ENCODE results near the gene CDK11B. TPM values are rescaled to one million over a fixed set of nuclear protein-coding genes. Genes with fewer than 3 reads are reported as not detected.
"Not testable (repeated sequence)": the region's sequence is repeated elsewhere in the genome, so short reads cannot be mapped to it uniquely, and the experiment has no call there.

The CDK11B gene
- total RNA-seq, 1 experiment from 2014 or later, result 38.6 TPM

GRCh38 chr1:1664941-1665814, 6.4 kb upstream of the CDK11B start:
- POLR2A ChIA-PET (ENCODE audit: unreplicated experiment), result no interaction called here
- no peaks in the 10 kb centered on the region for H3K27me3 ChIP-seq (ENCODE audit: low read length)
- no peaks in the 10 kb centered on the region for H4K20me1 ChIP-seq (ENCODE audit: low read length)
- ATAC-seq (no peak), DNase-seq (no peak)
- H3K27ac ChIP-seq (ENCODE audit: low read length), result no peak overlapping the region
- H3K4me1 ChIP-seq (ENCODE audit: insufficient read depth, low read length), result no peaks in the 10 kb centered on the region
- H3K4me2 ChIP-seq (ENCODE audit: low read length), result no peak overlapping the region
- intact Hi-C loops (cut with micrococcal nuclease), result no loop called here
- H3K79me2 ChIP-seq (ENCODE audit: low read length), result no peaks in the 10 kb centered on the region
- no peak for TF ChIP-seq EZH2phosphoT487 (IDR thresholded peaks at IDR 0.05; ENCODE audit: borderline replicate concordance, low read length)
- no peaks in the 10 kb centered on the region for H3K9me2 ChIP-seq (replicated peaks; ENCODE audit: low read length)
- no peak overlapping the region for H3K9ac ChIP-seq (ENCODE audit: low read length)
- BruUV-seq (replicated peaks), result no TSS peak
- CTCF ChIA-PET, result interaction anchor here (0.6 kb wide), 1 partner anchor 871 kb away, joined by 3 read pairs; no protein-coding TSS in a partner anchor
- peaks cover 17% of the 10 kb centered on the region for H3K36me3 ChIP-seq (ENCODE audit: low read depth, low read length)
- peaks cover 3% of the 10 kb centered on the region for H3F3A ChIP-seq (ENCODE audit: low read length, unreplicated experiment)
- no peaks in the 10 kb centered on the region for H3K9me3 ChIP-seq (ENCODE audit: low read length)
- H2AFZ ChIP-seq (ENCODE audit: low read length), result no peak overlapping the region
- no peak overlapping the region for H3K4me3 ChIP-seq (ENCODE audit: low read length)

- BruUV-seq (replicated peaks), result TSS peak; percentile 9
- H3K36me3 ChIP-seq (ENCODE audit: low read depth, low read length), result peaks cover 17% of the 10 kb centered on the region
- H3K79me2 ChIP-seq (ENCODE audit: low read length); DNase-seq; H3K27ac ChIP-seq (ENCODE audit: low read length); H3K4me1 ChIP-seq (ENCODE audit: insufficient read depth, low read length); H3K27me3 ChIP-seq (ENCODE audit: low read length); intact Hi-C loops (cut with micrococcal nuclease); H3K9me2 ChIP-seq (replicated peaks; ENCODE audit: low read length); H3K9me3 ChIP-seq (ENCODE audit: low read length); H3K9ac ChIP-seq (ENCODE audit: low read length); H2AFZ ChIP-seq (ENCODE audit: low read length); CTCF ChIA-PET; ATAC-seq; H4K20me1 ChIP-seq (ENCODE audit: low read length); H3K4me2 ChIP-seq (ENCODE audit: low read length); POLR2A ChIA-PET (ENCODE audit: unreplicated experiment); H3F3A ChIP-seq (ENCODE audit: low read length, unreplicated experiment); H3K4me3 ChIP-seq (ENCODE audit: low read length): not testable (repeated sequence)
Observed at GRCh38 chr1:1664318-1664717, 5.5 kb upstream of the CDK11B start.

GRCh38 chr1:1662830-1663560, 4.2 kb upstream of the CDK11B start:
- H3K9ac ChIP-seq (ENCODE audit: low read length); H3K27me3 ChIP-seq (ENCODE audit: low read length); H3K27ac ChIP-seq (ENCODE audit: low read length); H3K9me2 ChIP-seq (replicated peaks; ENCODE audit: low read length); H3F3A ChIP-seq (ENCODE audit: low read length, unreplicated experiment); H3K4me3 ChIP-seq (ENCODE audit: low read length); POLR2A ChIA-PET (ENCODE audit: unreplicated experiment); H3K4me1 ChIP-seq (ENCODE audit: insufficient read depth, low read length); H3K79me2 ChIP-seq (ENCODE audit: low read length); ATAC-seq; intact Hi-C loops (cut with micrococcal nuclease); H3K9me3 ChIP-seq (ENCODE audit: low read length); BruUV-seq (replicated peaks); CTCF ChIA-PET; H3K4me2 ChIP-seq (ENCODE audit: low read length); H4K20me1 ChIP-seq (ENCODE audit: low read length); H2AFZ ChIP-seq (ENCODE audit: low read length): not testable (repeated sequence)
- peaks cover 15% of the 10 kb centered on the region for H3K36me3 ChIP-seq (ENCODE audit: low read depth, low read length)
- DNase-seq, result peak; percentile 20

GRCh38 chr1:1662392-1662791, 3.6 kb upstream of the CDK11B start:
- H3K9me2 ChIP-seq (replicated peaks; ENCODE audit: low read length); H3K9ac ChIP-seq (ENCODE audit: low read length); H3K4me3 ChIP-seq (ENCODE audit: low read length); H4K20me1 ChIP-seq (ENCODE audit: low read length); H3K27me3 ChIP-seq (ENCODE audit: low read length); BruUV-seq (replicated peaks); ATAC-seq; H3K9me3 ChIP-seq (ENCODE audit: low read length); H2AFZ ChIP-seq (ENCODE audit: low read length); POLR2A ChIA-PET (ENCODE audit: unreplicated experiment); H3K27ac ChIP-seq (ENCODE audit: low read length); intact Hi-C loops (cut with micrococcal nuclease); H3K4me2 ChIP-seq (ENCODE audit: low read length); H3F3A ChIP-seq (ENCODE audit: low read length, unreplicated experiment); H3K79me2 ChIP-seq (ENCODE audit: low read length); H3K4me1 ChIP-seq (ENCODE audit: insufficient read depth, low read length); DNase-seq; CTCF ChIA-PET: not testable (repeated sequence)
- peaks cover 15% of the 10 kb centered on the region for H3K36me3 ChIP-seq (ENCODE audit: low read depth, low read length)

- H3K79me2 ChIP-seq (ENCODE audit: low read length); ATAC-seq; H3K9me3 ChIP-seq (ENCODE audit: low read length); POLR2A ChIA-PET (ENCODE audit: unreplicated experiment); intact Hi-C loops (cut with micrococcal nuclease); H2AFZ ChIP-seq (ENCODE audit: low read length); H3F3A ChIP-seq (ENCODE audit: low read length, unreplicated experiment); CTCF ChIA-PET; H3K9me2 ChIP-seq (replicated peaks; ENCODE audit: low read length); DNase-seq; H3K4me3 ChIP-seq (ENCODE audit: low read length); H3K4me1 ChIP-seq (ENCODE audit: insufficient read depth, low read length); H3K4me2 ChIP-seq (ENCODE audit: low read length); H3K9ac ChIP-seq (ENCODE audit: low read length); H3K27me3 ChIP-seq (ENCODE audit: low read length); H4K20me1 ChIP-seq (ENCODE audit: low read length); BruUV-seq (replicated peaks); H3K27ac ChIP-seq (ENCODE audit: low read length): not testable (repeated sequence)
- peaks cover 51% of the 10 kb centered on the region for H3K36me3 ChIP-seq (ENCODE audit: low read depth, low read length)
Observed at GRCh38 chr1:1648265-1648664, 10.5 kb downstream of the CDK11B start.

- H2AFZ ChIP-seq (ENCODE audit: low read length); H4K20me1 ChIP-seq (ENCODE audit: low read length); H3K9me3 ChIP-seq (ENCODE audit: low read length); H3F3A ChIP-seq (ENCODE audit: low read length, unreplicated experiment); DNase-seq; POLR2A ChIA-PET (ENCODE audit: unreplicated experiment); H3K9ac ChIP-seq (ENCODE audit: low read length); H3K79me2 ChIP-seq (ENCODE audit: low read length); H3K4me2 ChIP-seq (ENCODE audit: low read length); CTCF ChIA-PET; intact Hi-C loops (cut with micrococcal nuclease); BruUV-seq (replicated peaks); H3K27ac ChIP-seq (ENCODE audit: low read length); ATAC-seq; H3K9me2 ChIP-seq (replicated peaks; ENCODE audit: low read length); H3K4me1 ChIP-seq (ENCODE audit: insufficient read depth, low read length); H3K4me3 ChIP-seq (ENCODE audit: low read length); H3K27me3 ChIP-seq (ENCODE audit: low read length): not testable (repeated sequence)
- H3K36me3 ChIP-seq (ENCODE audit: low read depth, low read length), result peaks cover 50% of the 10 kb centered on the region
Observed at GRCh38 chr1:1647567-1648241, 11.1 kb downstream of the CDK11B start.

All from PC-3 (cell line).